Activated T-cell treated with anti-CD3 and anti-CD28 coated beads, Interleukin-2, amount 50 U/mL, for 1 hour (primary cell): ENCODE data around the gene NAT8.
"Not testable (repeated sequence)": the region's sequence is repeated elsewhere in the genome, so short reads cannot be mapped to it uniquely, and the experiment has no call there.

Source experiments
- DNase-seq: peaks from one replicate; pipeline ENCODE4 v3.0.0-alpha.2; 2020

NAT8 gene, protein sequence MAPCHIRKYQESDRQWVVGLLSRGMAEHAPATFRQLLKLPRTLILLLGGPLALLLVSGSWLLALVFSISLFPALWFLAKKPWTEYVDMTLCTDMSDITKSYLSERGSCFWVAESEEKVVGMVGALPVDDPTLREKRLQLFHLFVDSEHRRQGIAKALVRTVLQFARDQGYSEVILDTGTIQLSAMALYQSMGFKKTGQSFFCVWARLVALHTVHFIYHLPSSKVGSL

DNA sequence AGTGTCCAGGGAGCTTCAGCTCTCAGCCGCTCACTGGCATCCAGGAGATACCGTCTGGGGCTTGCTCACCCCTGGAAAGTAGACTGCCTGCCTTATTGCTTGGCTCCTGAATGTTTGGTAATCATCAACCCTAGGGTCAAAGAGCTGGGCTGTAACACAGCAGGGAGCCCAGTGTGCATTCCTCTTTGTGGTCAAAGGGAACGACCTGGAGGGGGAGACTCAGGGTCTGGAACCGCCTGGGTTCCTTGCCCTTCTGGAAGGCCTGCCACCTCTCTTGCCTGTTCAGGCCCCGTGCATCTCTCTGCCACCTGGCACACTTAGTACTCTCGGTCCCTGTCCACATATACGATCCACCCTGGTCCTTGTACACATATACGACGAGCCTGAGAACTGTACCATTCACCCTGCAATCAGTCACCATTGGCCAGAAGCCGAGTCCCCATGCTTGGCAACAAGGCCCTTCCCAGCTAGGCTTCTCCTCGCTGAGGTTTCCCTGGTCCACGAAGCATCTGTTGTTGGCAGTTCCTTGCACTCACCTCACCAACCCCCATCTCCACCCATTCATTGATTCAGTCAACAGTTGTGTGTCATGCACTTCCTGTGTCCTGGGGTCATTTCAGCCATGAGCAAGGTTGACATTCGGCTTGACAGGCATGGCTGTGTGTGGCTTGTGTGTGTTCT is at the start of gene NAT8:
Gene NAT8 (minus strand): TSS at position 85 of the 681 bp plus-strand sequence. CDS start 794 bp downstream, outside the sequence.
- no peak for DNase-seq

DNA sequence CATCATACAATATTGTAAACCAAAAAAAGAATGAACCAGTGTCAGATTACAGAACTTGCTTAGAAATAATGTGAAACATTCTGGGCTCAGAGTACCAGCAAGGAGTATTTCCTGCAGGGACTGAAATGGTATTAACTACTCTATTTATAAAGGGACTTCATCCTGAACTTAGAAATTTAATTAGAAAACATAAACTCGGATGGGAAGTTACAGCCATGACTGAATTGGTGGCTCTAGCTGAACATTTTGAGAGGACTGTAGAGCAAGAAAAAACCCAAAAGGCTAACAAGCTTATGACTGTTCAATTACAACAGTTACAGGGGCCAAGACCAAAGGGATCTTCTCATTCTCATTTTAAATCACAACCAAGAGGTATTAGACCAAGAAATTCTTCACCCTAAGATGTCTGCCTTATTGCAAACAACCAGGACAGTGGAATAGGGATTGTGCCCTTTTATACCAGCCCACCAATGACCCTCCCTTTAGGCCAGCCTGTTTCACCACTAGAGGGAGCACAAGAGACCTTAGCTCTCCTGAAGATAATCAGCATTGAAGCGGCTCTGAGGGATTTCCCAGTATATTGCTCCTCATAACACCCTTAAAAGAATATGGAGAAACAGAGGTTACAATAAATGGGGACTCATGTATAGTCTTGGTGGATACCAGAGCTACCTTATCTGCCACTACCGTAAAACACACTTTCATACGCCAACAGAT is 48.3 kb upstream of the NAT8 start:
- DNase-seq: not testable (repeated sequence)

DNA sequence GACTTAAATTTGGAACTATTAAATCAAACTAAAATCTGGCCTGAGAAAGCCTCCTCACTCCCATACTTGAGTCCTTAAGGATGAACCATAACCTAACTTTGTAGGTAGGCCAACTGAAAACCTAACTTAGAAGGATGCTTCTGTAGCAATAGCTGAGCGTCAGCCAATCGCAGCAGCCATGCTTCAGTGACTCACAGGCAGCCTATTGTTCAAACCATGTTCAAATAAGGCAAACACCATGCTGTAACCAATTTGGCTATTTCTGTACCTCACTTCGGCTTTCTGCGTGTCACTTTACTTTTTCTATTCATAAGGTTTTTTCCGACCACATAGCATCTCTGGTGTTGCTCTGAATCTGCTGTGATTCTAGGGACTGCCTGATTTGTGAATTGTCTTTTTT is 46.3 kb upstream of the NAT8 start:
- DNase-seq: not testable (repeated sequence)

DNA sequence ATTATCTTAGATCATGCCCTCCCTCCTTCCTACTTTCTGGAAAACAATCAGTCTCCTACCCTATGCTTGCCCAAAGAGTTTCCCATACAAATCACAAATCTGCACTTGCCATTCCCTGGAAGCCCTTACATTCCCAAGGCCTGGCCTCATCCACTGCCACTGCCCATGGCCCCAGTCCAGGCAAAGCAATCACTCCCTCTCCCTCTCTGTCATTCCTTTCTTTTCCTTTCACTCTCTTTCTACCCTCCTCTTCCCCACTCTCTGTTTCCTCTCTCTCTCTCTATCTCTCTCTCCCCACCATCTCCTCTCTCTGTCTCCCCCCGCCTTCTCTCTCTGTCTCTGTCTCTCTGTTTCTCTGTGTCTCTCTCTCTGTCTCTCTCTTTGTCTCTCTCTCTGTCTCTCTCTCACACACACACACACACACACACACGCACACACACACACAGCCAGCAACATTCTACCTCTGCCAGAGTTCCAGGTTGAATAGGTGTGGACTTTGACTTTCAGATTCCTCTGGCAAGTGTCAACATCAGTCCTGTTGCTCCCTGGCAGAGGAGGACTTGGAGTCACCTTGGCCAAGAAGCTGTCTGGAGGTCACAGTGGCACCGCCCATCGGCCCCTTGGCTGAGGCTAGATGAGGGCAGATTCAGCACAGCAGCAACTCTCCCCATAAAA is 43.7 kb upstream of the NAT8 start:
- no peak for DNase-seq

DNA sequence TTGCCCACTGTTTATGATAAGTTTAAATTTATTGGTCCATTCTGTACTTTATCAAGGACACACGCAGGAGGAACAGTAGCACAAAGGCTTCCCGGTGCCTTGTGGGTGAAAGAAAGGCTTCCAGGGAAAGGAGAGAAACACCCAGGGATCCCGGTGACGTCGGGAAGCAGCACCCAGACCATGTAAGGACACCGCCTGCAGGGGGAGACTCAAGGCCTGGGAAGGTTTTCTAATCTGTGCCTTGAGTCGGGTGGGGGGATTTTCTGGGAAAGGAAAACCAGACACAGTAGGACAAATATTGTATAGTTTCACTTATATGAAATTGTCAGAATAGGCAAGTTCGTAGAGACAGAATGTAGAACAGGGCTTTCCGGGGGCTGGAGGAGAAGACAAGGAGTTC is 42.7 kb upstream of the NAT8 start:
- DNase-seq: not testable (repeated sequence)

DNA sequence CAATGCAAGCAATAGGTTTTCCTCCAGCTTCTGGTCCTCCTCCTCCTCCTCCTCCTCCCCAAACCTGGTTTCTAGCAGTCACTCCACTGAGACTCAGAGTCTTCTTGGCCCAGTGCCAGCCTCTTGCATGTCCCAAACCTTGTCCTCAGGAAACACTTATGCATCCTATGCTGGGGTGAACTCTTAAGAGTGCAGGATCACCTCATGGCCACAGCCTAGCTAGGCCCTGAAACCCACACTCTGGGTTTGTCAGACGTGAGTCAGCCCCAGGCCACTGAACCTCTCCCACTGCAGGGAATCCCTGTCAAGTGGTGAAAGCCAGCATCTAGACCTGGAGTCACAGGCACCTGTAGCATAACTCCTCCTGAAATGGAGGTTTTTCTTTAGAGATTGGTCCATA is 42.1 kb upstream of the NAT8 start:
- DNase-seq: not testable (repeated sequence)

DNA sequence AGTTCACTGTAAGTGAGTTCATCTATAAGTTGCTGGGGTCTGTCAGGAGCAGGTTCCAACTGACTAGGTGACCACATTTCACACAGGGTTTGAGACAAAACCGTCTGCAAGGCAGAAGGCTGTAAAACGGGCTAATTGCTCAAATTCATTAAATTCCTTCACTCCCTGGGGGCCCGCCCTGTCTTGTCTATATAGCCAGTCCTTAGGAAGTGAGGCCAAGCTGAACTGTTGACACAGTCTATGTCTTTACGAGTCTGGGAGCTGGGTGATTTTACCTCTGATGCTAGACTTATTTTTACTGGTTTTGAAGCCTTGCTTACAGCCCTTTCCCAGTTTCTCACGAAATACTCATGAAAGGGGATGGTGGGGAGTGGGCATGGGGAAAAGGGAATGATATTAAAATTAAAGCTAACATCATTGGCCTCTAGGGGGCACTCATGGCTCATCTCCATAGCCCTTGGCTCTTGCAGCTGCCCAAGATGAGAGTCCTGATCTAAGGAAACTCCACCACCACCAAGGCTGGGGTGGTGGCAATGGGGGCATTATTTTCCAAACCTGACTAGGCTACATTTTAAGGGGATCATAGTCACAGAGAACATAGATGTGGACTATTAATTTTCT is 37.8 kb upstream of the NAT8 start:
- not testable (repeated sequence) for DNase-seq

DNA sequence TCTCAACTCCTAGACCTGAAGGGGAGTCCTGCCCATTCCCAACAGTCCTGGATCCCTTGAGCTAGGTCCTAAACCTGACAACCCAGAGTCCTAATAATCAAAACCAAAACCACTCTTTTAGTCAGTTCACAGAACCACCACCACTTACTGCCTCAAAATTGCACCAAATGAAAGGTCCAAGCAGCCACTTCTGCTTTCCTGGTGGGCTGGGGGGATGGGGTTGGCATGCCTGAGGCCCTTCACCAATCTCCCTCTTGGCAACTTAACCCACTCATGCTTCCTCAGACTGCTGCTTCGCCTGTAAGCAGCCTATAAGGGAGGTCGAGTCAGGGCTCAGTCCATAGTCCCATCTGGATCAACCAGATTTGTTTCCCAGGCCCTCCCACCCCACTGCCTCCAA is 37.0 kb upstream of the NAT8 start:
- DNase-seq: not testable (repeated sequence)

DNA sequence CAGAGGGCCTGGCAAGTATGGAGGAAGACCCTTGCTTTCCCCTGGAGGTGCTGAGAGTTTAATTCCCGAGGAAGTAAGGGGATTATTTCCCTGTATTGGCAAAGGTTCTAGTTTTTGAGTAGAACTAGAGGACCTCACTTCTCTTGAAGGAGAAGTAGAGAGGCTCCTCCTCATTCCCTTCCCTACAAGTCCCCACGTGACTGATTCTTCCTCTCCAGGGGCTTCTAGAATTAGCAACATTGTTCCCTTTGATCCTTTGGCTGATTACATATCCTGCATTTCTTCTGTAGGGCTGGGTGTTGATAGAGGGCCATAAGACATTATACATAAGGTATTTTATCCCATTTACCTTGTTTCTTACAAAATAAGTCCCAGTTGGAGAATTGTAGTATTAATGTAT is 35.8 kb upstream of the NAT8 start:
- DNase-seq: not testable (repeated sequence)

DNA sequence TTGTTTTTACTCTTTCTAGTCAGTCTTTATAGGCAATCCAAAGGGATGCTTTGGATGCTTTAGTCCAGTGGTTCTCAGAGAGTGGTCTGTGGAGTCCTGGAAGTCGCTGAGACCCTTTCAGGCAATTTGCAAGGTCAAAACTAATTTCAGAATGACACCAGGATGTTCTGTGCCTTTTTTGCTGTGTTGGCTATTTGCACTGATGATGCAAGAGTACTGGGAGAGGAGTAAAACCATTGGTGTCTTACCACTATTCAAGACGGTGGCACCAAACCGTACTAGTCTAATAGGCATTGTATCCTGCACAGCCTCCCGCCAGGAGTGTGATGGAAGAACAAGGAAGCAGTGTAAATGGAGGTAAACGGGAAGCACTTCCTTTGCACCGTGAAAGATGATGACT is 34.0 kb upstream of the NAT8 start:
- not testable (repeated sequence) for DNase-seq

DNA sequence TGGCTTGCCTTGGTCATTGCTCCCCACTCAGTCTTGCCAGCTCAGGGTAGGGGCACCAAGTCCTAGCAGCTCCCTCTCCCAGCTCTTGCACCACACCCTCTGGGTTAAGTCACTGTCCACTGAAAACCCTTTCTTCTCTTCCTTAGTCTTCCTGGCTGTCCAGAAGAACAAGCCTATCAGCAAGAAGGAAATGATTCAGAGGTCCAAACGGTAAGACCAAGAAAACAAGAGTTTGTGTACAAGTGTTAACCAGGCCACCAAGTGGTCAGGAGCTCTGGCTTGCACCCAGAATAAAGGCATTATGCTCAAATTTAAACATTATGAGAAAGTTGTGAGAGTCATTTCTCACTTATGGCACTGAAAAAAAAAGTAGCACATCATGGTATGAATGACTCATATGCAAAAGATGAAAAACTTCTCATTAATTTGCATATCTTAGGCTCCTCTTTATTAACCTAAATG is 32.5 kb upstream of the NAT8 start:
- not testable (repeated sequence) for DNase-seq

DNA sequence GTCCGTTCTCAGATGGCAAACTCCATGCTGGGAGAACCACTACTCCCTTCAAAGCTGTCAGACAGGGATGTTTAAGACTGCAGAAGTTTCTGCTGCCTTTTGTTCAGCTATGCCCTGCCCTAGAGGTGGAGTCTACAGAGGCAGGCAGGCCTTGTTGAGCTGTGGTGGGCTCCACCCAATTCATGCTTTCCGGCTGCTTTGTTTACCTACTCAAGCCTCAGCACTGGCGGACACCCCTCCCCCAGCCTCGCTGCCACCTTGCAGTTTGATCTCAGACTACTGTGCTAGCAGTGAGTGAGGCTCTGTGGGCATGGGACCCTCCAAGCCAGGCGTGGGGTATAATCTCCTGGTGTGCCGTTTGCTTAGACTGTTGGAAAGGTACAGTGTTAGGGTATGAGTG is 27.8 kb upstream of the NAT8 start:
- DNase-seq: not testable (repeated sequence)

DNA sequence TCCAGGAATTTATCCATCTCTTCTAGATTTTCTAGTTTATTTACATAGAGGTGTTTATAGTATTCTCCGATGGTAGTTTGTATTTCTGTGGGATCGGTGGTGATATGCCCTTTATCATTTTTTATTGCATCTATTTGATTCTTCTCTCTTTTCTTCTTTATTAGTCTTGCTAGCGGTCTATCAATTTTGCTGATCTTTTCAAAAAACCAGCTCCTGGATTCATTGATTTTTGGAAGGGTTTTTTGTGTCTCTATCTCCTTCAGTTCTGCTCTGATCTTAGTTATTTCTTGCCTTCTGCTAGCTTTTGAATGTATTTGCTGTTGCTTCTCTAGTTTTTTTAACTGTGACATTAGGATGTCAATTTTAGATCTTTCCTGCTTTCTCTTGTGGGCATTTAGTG is 25.0 kb upstream of the NAT8 start:
- not testable (repeated sequence) for DNase-seq

DNA sequence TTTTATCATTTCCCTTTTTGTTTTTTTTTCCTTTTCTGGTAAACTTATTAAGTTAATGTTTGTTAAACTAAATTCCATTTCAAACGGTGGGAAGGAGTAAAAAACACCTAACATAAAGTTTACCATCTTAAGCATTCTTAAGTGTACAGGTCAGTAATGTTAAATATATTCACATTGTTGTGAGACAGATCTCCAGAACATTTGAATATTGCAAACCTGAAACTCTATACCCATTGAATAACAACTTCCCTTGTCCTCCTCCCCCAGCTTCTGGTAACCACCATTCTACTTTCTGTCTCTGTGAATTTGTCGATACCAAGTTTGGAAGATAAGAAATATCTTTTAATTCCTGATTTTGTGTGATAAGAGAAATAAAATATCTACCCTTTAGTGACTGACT is 12.0 kb upstream of the NAT8 start:
- no peak for DNase-seq

DNA sequence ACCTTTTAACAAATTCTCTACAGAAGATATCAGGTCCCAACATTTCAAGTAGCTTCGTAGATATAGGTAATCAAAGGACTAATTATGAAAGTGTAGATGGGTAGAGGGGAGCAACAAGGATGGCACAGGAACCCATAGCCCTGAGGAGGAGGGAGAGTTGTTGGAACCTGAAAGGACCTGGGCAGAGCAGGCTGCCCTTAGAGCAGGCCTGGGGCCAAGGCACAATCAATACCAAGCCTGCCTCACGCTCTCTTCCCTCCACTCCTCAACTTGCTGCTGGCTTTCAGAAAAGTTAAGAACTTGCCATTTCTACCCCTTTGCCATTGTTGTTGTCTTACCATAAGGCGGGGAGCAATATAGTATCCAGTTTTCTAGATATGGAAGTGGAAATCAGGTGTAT is 10.1 kb upstream of the NAT8 start:
- no peak for DNase-seq

DNA sequence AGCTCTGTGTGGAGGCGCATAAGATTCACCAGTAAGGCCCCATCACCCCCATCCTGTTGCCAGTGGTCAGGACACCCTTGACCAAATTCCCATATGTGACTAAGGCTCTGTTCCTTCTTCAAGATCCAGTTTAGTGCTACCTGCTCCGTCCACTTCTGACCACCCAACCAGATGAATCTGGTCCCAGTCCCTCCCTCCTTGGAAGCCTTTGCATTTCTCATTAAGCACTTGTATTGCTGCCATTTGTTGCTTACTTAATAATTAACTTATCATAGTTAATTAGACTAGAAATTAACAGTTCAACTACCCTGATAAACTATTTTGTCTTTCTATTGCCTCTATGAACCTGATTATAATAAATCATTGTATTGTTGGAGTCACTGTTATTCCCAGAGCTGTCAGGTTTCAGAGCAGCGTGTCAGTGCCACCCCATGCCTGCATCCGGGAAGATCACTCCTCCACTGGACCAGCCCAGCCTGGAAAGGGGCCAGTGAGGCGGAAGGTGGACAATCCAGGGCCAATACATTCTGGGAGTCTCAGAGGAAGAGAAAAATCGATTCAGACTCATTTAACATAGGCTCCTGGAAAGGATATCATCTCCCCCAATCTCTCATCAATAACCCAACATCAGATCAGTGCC is 9.5 kb upstream of the NAT8 start:
- no peak for DNase-seq

DNA sequence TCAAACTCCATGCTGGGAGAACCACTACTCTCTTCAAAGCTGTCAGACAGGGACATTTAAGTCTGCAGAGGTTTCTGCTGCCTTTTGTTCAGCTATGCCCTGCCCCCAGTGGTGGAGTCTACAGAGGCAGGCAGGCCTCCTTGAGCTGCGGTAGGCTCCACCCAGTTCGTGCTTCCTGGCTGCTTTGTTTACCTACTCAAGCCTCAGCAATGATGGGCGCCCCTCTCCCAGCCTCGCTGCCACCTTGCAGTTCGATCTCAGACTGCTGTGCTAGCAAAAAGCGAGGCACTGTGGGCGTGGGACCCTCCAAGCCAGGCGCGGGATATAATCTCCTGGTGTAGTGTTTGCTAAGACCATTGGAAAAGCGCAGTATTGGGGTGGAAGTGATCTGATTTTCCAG is 5.5 kb upstream of the NAT8 start:
- not testable (repeated sequence) for DNase-seq

DNA sequence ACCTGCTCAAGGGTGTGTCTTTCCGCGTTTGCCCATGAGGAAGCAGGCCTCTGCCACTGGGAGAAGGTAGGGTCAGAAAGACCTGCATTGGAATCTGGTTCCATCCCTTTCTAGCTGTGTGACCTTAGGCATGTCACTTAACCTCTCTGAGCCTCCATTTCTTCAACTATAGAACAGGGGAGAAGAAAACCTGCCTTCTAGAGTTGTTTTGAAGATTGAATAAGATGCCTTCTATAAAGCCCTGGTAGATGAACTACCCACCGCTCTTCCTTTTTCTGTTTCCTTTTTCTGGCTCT is 507 bp downstream of the NAT8 start:
- DNase-seq: no peak

DNA sequence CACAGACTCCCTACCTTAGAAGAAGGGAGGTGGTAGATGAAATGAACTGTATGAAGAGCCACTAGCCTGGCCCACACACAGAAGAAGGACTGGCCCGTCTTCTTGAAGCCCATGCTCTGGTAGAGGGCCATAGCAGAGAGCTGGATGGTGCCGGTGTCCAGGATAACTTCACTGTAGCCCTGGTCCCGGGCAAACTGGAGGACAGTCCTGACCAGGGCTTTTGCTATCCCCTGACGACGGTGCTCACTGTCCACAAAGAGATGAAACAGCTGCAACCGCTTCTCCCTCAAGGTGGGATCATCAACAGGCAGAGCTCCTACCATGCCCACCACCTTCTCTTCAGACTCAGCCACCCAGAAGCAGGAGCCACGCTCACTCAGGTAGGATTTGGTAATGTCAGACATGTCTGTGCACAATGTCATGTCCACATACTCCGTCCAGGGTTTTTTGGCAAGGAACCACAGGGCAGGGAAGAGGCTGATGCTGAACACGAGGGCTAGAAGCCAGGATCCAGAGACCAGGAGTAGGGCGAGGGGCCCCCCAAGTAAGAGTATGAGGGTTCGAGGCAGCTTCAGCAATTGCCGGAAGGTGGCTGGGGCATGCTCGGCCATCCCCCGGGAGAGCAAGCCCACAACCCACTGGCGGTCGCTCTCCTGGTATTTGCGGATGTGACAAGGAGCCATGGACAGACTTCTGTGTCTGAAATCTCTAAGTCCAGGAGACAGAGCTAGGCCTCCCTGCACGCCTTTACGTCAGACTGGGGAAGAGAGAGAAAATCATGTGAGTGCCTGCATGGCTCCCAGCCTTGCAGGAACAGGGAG is 1.1 kb downstream of the NAT8 start:
- DNase-seq: no peak

DNA sequence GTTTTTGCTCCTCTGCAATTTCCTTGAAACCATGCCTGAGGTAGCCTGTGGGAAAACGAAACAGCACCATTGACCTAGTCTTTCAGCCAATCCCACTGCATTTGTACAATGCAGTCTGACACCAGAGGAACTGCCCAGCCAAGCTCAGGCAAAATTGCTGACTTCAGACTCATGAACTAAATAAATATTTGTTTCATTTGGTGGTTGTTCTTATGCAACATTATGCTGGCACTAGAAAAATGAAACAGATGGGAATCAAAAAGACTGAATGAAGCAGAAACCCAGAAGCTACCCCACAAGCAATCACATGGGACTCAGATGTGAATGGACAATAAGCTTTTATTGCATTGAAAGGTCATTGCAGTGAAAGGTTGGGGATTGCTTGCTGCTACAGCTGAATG is 1.7 kb downstream of the NAT8 start:
- no peak for DNase-seq

DNA sequence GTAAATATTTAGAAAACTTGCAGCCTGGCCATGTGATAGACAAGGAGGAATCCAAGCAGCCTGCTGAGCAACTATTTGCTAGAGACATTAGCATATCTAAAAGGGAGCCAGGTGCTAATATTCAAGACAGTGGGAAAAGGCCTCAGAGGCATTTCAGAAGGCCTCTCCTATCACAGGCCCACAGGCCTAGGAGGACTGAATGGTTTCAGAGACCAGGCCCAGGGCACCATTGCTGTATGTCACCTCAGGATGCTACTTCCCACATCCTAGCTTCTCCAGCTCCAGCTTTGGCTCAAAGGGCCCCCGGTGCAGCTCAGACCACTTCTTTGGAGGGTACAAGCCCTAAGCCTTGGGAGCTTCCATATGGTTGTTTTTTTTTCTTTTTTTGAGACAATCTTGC is 3.8 kb downstream of the NAT8 start:
- DNase-seq: no peak

DNA sequence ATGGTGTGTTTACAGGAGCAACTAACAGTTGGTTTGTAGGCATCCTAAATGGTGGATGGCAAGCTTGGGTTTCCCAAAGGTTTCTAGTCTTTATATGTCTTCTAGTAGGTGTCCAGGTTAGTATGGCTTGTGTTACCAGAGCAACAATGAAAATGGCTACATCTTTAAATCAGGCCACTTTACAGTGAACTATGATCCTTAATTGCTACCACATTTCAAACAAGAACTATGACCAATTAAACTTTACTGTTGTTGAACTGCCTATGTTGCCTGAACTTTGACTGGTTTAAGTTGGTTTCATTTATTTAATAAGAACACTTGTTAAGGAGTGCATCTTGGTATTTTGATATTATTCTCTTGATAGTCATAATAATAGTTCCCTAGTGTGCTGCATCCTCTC is 5.2 kb downstream of the NAT8 start:
- DNase-seq: not testable (repeated sequence)
